Thyroid gland (tissue), 4 donors: ENCODE results near the gene MYZAP.

Source experiments
- POLR2A ChIP-seq, 2 donors: fragments of 450-650 bp; IDR thresholded peaks; one replicate each; pipeline ENCODE4 v1.6.1; 2017; ENCODE audit warnings: antibody characterized with exemption in 2 of 2, mild to moderate bottlenecking in 2 of 2, moderate library complexity in 1 of 2
- TF ChIP-seq, protein P1 (sequence below), 6 experiments: fragments of 200-600 bp in 3 of 6; fragments of 450-650 bp in 3 of 6; sonication (generic) in 3 of 6; IDR thresholded peaks; one replicate each; pipeline ENCODE4 v1.5.1; 2016 to 2019; ENCODE audit warnings: antibody characterized with exemption in 6 of 6, mild to moderate bottlenecking in 2 of 6, inconsistent platforms in 1 of 6, moderate library complexity in 1 of 6

- TF ChIP-seq, protein P1, sequence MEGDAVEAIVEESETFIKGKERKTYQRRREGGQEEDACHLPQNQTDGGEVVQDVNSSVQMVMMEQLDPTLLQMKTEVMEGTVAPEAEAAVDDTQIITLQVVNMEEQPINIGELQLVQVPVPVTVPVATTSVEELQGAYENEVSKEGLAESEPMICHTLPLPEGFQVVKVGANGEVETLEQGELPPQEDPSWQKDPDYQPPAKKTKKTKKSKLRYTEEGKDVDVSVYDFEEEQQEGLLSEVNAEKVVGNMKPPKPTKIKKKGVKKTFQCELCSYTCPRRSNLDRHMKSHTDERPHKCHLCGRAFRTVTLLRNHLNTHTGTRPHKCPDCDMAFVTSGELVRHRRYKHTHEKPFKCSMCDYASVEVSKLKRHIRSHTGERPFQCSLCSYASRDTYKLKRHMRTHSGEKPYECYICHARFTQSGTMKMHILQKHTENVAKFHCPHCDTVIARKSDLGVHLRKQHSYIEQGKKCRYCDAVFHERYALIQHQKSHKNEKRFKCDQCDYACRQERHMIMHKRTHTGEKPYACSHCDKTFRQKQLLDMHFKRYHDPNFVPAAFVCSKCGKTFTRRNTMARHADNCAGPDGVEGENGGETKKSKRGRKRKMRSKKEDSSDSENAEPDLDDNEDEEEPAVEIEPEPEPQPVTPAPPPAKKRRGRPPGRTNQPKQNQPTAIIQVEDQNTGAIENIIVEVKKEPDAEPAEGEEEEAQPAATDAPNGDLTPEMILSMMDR (IDR thresholded peaks at IDR 0.05), result no peak
- no peak for TF ChIP-seq POLR2A (IDR thresholded peaks at IDR 0.05)
Measured at GRCh38 chr15:57649138-57649537, 57.4 kb downstream of the MYZAP start.
